ENCODE data around the gene DPP3.

DNA sequence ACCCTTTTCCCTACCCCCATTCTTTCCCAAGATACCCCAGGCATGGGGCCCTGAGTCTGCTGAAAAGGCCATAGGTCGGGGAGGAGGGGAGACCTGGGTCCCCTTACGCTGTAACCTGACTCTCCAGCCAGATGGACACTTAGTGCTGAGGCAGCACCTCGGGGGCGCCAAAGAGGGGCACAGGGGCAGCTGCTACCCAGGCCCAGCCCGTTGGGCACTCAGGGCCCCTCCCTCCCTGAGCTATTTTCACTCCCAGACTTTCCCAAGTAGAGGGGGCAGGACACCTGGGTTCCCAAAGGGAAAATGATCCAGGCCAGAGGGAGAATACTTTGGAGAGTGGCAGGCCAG, 67.4 kb downstream of the DPP3 start:
- TF ChIP-seq CEBPB (IDR thresholded peaks at IDR 0.05) (no peak), TCF12 (IDR thresholded peaks at IDR 0.05; ENCODE audit: low read depth) (no peak), EP300 (IDR thresholded peaks at IDR 0.05; ENCODE audit: borderline replicate concordance) (no peak), YY1 (IDR thresholded peaks at IDR 0.05; ENCODE audit: low read depth) (no peak)
